ENCODE data around the gene NEU3.

The NEU3 gene

GRCh38 chr11:75022759-75023396, 34.1 kb downstream of the NEU3 start:
- H3K9me3 ChIP-seq (replicated peaks; ENCODE audit: insufficient read depth, low read length) = no peaks in the 10 kb centered on the region
- DNase-seq = peak; percentile 65
- H3K4me2 ChIP-seq (ENCODE audit: low read depth, low read length) = no peak overlapping the region
- H3F3A ChIP-seq (ENCODE audit: insufficient read depth, low read length) = no peaks in the 10 kb centered on the region
- H4K20me1 ChIP-seq (ENCODE audit: insufficient read depth, low read length) = no peaks in the 10 kb centered on the region
- H3K27me3 ChIP-seq (replicated peaks; ENCODE audit: insufficient read depth, low read length) = no peaks in the 10 kb centered on the region
- no peak overlapping the region for H3K9ac ChIP-seq (ENCODE audit: low read length)
- H3K9me2 ChIP-seq (replicated peaks; ENCODE audit: insufficient read depth, low read length) = no peaks in the 10 kb centered on the region
- H2AFZ ChIP-seq (ENCODE audit: low read length) = no peak overlapping the region
- no peaks in the 10 kb centered on the region for H3K36me3 ChIP-seq (replicated peaks; ENCODE audit: insufficient read depth, low read length)
- TF ChIP-seq CTCF (IDR thresholded peaks at IDR 0.05; ENCODE audit: low read length) (peak; percentile 98), EZH2phosphoT487 (IDR thresholded peaks at IDR 0.05; ENCODE audit: low read length) (no peak), EZH2 (optimal IDR thresholded peaks at IDR 0.05; ENCODE audit: low read depth, low read length) (no peak)
- no peaks in the 10 kb centered on the region for H3K79me2 ChIP-seq (ENCODE audit: low read length)
- H3K4me1 ChIP-seq (ENCODE audit: low read length) = no peaks in the 10 kb centered on the region
- no peak overlapping the region for H3K4me3 ChIP-seq (ENCODE audit: low read length)
- H3K27ac ChIP-seq (ENCODE audit: low read length) = no peak overlapping the region

GRCh38 chr11:75023446-75024067, 34.8 kb downstream of the NEU3 start:
- Histone ChIP-seq H3K9me2 (replicated peaks; ENCODE audit: insufficient read depth, low read length) (no peaks in the 10 kb centered on the region), H3K4me2 (ENCODE audit: low read depth, low read length) (no peak overlapping the region), H3K27me3 (replicated peaks; ENCODE audit: insufficient read depth, low read length) (no peaks in the 10 kb centered on the region)

GRCh38 chr11:75024068-75024449, 35.3 kb downstream of the NEU3 start:
- Histone ChIP-seq H3K4me3 (ENCODE audit: low read length) (no peak overlapping the region), H3K9me3 (replicated peaks; ENCODE audit: insufficient read depth, low read length) (no peaks in the 10 kb centered on the region), H3K79me2 (ENCODE audit: low read length) (no peaks in the 10 kb centered on the region), H2AFZ (ENCODE audit: low read length) (no peak overlapping the region), H3F3A (ENCODE audit: insufficient read depth, low read length) (no peaks in the 10 kb centered on the region), H4K20me1 (ENCODE audit: insufficient read depth, low read length) (no peaks in the 10 kb centered on the region), H3K9me2 (replicated peaks; ENCODE audit: insufficient read depth, low read length) (no peaks in the 10 kb centered on the region), H3K27me3 (replicated peaks; ENCODE audit: insufficient read depth, low read length) (no peaks in the 10 kb centered on the region), H3K36me3 (replicated peaks; ENCODE audit: insufficient read depth, low read length) (no peaks in the 10 kb centered on the region), H3K4me2 (ENCODE audit: low read depth, low read length) (no peak overlapping the region), H3K27ac (ENCODE audit: low read length) (no peak overlapping the region), H3K9ac (ENCODE audit: low read length) (no peak overlapping the region), H3K4me1 (ENCODE audit: low read length) (no peaks in the 10 kb centered on the region)
- no peak for DNase-seq
- no peak for TF ChIP-seq EZH2phosphoT487 (IDR thresholded peaks at IDR 0.05; ENCODE audit: low read length)
- TF ChIP-seq CTCF (IDR thresholded peaks at IDR 0.05; ENCODE audit: low read length) = no peak
- no peak for TF ChIP-seq EZH2 (optimal IDR thresholded peaks at IDR 0.05; ENCODE audit: low read depth, low read length)

More at GRCh38 chr11:75023446-75024067, 34.8 kb downstream of the NEU3 start:
- no peaks in the 10 kb centered on the region for H3K79me2 ChIP-seq (ENCODE audit: low read length)
- no peaks in the 10 kb centered on the region for H4K20me1 ChIP-seq (ENCODE audit: insufficient read depth, low read length)
- no peaks in the 10 kb centered on the region for H3F3A ChIP-seq (ENCODE audit: insufficient read depth, low read length)
- TF ChIP-seq EZH2 (optimal IDR thresholded peaks at IDR 0.05; ENCODE audit: low read depth, low read length) (no peak), EZH2phosphoT487 (IDR thresholded peaks at IDR 0.05; ENCODE audit: low read length) (no peak), CTCF (IDR thresholded peaks at IDR 0.05; ENCODE audit: low read length) (no peak)
- no peak for DNase-seq
- no peak overlapping the region for H2AFZ ChIP-seq (ENCODE audit: low read length)
- no peak overlapping the region for H3K4me3 ChIP-seq (ENCODE audit: low read length)
- no peak overlapping the region for H3K27ac ChIP-seq (ENCODE audit: low read length)
- H3K9ac ChIP-seq (ENCODE audit: low read length) = no peak overlapping the region
- no peaks in the 10 kb centered on the region for H3K9me3 ChIP-seq (replicated peaks; ENCODE audit: insufficient read depth, low read length)
- H3K4me1 ChIP-seq (ENCODE audit: low read length) = no peaks in the 10 kb centered on the region
- no peaks in the 10 kb centered on the region for H3K36me3 ChIP-seq (replicated peaks; ENCODE audit: insufficient read depth, low read length)
